HG03066 (cell line): Measurements from ENCODE around the gene ABCD1.
"Not testable (repeated sequence)": the region's sequence is repeated elsewhere in the genome, so short reads cannot be mapped to it uniquely, and the experiment has no call there.

ENCODE experiments used
- ATAC-seq: cut with Tn5 transposase; IDR thresholded peaks from one replicate; pipeline ENCODE4 v1.9.1; 2021; ENCODE audit warnings: low read depth; ENCODE audit not compliant: unreplicated experiment

Gene ABCD1

DNA sequence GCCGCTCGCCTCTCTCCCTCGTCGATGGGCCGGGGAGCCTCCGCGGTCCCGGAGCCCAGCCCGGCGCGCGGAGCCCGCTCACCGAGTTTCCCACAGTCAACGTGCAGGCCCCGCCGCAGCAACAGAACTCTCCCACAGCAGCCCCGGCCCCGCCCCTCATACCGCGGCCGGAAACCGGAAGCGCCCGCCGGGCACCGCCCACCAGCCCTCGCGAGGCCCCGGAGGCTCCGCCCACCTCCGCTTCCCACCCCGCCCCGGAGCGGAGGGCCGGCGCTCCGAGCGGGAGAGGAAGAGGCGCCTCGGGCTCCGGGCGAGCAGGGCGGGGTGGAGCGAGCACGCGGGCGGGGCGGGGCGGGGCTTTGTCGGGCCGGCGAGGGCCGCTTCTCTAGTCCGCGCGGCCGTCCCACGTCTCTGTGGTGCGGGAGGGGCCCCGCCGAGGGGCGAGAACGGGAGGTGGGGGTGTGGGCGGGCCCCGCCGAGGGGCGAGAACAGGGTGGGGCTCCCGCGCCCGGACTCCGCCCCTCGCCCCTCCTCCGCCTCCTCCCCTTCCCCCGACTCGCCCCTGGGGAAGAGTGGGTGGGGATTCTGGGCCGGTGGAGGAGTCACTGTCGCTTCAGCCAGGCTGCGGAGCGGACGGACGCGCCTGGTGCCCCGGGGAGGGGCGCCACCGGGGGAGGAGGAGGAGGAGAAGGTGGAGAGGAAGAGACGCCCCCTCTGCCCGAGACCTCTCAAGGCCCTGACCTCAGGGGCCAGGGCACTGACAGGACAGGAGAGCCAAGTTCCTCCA, at the start of gene ABCD1, which contains the start of gene BCAP31:
ABCD1 (plus strand) TSS at position 605 of the 787 bp plus-strand sequence. CDS start 411 bp downstream, outside the sequence.
BCAP31 (minus strand) TSS at position 136 of the 787 bp plus-strand sequence. CDS start 1,143 bp downstream, outside the sequence.
- peak; percentile 57 for ATAC-seq

DNA sequence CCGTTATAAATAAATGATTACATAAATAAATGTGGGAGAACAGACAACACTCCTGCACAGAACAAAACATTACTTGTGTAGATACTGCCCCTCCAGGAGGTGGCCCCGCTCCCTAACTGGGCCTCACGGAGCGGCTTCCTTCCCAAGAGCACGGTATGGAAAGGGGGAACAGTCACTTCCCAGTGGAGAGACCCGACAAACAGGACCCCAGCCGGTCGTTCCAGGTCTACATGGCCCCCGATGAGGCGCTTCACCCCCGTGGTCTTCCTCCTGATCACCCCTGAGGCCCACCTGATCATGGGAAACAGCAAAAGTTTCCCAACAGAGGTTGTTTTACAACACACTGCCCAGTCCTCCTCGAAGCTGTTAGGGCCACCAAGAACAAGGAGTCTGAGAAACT, 43.5 kb upstream of the ABCD1 start:
- ATAC-seq = no peak

DNA sequence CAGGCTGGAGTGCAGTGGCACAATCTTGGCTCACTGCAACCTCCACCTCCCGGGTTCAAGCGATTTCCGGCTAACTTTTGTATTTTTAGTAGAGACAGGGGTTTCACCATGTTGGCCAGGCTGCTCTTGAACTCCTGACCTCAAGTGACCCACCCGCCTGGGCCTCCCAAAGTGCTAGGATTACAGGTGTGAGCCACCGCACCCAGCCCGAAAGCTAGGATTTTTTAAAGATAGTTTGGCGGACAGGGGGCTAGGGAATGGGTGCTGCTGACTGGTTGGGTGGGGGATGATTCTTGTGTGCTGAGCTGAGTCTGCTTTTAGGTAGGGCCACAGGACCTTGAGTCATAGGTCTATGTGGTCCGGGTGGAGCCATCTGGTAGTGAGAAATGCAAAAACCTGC, 41.2 kb upstream of the ABCD1 start:
- ATAC-seq = not testable (repeated sequence)

DNA sequence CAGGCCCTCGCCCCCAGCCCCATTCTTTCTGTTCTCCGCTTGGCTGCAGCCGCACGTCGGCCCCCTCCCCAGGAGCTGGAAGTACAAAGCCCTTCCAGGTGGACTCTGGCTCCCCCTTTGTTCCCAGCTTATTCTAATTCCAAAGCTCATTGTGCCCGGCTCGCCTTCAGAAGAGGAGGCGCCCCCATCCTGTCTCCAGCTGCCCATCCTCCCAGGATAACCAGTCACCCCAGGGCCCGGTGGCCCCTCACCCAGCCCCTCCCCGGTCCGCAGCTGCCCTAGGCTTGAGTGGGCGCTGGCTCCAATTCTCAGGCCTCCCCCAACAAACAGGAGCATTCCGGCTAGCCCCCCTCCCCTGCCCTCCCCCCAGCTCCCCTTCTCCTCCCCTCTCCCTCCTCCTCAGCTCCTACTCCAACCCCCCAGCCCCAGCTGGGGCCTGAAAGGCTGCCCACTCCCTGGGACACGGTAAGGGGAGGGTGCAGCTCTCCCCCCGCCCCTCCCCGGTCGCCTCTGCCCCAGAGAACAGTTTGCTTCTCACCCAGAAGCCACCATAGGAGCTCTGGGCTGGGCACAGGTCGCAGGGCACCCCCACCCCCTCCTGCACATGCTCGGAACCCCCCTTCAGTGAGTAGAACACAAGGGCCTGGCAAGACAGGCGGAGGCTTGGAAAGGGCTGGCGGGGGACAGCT, 40.0 kb upstream of the ABCD1 start:
- ATAC-seq = no peak

DNA sequence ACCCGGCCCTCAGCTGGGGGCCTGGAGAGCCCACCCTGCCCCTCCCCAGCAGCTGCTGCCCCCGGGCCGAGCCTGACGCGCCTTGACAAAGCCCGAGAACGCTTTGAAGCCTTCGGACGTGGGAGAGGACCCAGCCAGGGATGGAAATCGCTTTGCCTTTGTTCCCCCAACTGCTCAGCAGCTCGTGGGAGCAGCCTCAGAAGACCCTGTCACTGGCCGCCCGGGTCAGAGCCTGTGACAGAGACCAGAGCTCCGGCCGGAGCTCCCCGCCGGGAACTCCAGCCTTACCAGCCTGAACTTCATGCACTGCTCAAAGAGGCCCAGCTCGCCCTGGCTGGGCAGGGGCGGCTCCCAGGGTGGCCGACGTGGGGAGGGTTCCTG, 39.5 kb upstream of the ABCD1 start:
- no peak for ATAC-seq

DNA sequence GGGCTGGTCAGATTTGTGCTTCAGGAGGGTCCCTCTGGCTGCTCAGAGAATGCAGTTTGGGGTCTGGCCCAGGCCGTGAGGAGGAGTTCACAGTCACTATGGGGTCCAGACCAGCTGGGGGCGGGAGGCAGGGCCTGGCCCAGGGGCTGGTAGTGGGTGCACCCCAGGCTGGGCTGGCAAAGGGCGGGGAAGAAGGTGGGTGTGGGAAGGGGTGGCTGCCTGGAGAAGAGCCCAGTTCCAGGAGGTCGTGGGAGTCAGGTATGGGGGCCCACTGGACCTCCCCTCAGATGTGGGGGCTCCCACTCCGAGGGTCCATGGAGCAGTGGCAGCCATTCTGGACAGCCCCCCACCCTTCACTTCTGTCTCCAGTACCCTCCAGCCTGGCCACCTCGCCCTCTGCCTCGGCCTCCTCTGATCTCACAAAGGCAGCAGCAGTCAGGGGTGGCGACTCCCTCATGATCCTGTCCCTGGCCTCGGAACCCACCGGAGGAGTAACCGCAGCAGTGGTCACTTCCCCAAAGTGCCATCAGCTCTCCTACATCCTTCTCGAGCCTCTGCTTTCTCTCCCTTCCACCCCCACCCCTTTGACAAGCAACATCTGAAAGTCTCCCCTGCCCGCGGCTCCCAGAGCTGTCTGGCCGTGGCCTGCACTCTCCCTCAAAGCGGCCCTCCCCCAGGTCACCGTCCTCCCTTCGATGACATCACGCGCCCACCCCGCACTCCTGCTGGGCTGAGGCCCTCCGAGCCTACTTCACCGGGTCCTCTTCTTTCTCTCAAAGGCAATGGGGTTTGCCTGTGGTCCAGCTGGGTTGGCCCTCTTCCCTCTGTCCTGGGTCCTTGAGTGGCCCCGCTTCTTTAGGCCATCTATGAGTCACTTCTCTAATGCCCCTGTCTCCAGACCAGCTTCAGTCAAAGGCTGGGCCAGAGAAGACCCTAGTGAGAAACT, 38.6 kb upstream of the ABCD1 start:
- no peak for ATAC-seq

DNA sequence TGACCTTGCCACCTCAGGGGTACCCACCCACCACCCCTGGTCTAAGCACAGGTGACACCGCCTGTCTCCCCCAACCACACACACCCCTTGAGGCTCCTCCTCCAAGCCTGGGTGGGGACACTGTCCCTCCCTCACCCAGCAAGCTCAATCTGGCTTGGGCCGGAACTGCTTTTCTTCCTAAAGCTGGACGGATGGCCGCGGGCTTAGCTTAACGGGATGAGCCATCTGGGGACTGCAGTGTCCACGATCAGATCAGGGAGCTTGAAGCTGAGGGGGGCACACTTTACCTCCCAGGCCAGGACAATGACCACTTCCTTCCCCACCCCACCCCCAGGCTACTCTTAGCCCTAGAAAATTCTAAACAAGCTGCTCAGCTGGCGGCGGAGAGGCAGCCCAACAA, 37.9 kb upstream of the ABCD1 start:
- ATAC-seq = no peak

DNA sequence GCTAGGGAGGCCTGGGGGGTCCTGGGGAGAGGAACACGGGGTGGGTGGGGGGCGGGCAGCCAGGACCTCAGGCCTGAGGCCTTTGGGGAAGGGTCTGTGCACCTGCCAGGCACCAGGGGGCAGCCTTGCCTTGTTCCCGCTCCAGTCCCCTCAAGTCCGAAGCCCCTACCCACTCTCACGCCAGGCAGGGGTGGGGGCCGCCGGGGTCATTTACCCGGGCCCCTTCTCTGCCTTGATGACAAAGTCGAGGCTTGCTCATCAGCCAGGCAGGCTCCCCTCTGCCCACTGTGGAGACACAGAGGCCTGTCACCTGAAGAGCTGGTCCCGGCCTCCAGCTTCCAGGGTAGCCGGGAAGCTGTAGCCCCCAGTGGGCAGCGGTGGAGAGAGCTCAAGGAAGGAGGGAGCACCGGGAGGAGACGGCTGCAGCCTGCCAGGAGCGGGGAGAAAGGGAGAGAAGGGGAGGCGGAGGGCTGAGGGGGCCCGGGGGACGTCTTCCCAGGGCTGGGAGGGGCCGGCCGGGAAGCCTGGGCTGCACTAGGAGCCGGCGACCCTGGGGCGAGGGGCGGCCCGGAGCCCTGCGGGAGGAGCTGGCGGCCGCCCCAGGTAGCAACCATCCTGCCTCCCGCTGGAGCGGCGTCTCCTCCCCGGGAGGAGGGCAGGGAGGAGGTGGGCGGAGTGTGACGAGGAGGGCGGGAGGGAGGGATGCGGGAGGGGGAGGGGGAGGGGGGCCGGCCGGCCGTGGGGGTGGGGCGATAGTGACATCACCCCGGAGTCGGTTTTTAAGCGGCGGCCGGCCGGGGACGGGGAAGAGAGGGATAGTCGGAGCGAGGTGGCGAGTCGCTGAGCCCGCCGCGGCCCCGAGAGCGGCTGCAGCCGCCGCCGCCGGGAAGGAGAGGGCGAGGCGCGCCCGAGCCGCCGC, 37.3 kb upstream of the ABCD1 start, which contains the start of gene SLC6A8:
SLC6A8 (plus strand) TSS at position 806 of the 919 bp plus-strand sequence. CDS start 649 bp downstream, outside the sequence.
- no peak for ATAC-seq

DNA sequence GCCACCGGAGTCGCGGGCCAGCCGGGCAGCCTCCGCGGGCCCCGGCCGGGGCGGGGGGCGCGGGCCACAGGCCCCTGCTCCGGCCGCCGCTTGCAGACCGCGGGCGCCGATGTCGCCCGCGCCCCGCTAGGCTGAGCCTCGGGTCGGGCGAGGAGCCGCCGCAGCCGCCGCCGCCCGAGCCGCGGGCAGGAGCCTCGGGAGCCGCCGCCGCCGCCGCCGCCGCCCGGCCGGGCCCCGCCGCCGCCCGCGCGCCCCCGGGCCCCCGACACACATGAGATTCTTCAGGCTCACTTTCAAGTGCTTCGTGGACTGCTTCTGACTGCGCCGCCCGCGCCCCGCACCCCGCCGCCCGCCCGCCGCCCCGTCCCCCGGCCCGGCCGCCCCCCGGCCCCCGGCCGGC, 36.6 kb upstream of the ABCD1 start:
- ATAC-seq = no peak

DNA sequence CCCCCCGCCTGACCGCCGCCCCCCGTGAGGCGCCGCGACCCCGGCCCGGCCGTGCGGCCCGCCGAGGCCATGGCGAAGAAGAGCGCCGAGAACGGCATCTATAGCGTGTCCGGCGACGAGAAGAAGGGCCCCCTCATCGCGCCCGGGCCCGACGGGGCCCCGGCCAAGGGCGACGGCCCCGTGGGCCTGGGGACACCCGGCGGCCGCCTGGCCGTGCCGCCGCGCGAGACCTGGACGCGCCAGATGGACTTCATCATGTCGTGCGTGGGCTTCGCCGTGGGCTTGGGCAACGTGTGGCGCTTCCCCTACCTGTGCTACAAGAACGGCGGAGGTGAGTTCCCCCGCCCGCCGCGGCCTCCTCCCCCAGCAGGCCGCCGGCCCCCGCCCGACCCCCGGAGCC, 36.1 kb upstream of the ABCD1 start:
- ATAC-seq = no peak

DNA sequence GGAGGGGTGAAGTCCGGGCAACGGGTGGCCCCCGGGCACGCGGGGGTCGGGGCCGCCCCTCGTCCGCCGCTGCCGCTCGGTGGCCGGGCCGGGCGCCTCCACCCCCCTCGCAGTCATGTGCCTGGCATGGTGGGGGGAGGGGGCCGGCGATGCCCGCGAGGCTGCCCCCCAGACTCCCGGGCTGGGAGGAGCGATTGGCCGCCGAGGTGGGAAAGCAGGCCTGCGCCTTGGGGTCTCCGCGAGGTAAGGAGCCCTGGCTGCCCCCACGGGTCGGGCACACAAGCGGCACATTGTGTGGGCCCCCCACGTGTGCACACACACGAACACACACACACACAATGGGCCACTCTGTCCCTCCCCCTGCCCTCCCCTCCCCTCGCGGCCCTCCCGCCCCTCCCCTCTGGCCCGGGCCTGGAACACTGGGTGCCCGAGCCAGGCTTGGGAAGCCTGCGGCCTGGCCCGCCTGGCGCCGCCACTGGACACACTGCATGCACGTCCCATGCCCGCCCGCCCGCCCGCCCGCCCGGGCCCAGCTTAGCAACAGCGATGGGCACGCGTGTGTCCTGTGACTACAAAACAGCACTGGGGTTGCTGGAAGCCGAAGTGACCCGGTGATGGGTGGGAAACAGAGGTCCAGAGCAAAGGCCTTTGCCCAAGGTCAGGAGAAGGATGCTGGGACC, 35.6 kb upstream of the ABCD1 start:
- no peak for ATAC-seq

DNA sequence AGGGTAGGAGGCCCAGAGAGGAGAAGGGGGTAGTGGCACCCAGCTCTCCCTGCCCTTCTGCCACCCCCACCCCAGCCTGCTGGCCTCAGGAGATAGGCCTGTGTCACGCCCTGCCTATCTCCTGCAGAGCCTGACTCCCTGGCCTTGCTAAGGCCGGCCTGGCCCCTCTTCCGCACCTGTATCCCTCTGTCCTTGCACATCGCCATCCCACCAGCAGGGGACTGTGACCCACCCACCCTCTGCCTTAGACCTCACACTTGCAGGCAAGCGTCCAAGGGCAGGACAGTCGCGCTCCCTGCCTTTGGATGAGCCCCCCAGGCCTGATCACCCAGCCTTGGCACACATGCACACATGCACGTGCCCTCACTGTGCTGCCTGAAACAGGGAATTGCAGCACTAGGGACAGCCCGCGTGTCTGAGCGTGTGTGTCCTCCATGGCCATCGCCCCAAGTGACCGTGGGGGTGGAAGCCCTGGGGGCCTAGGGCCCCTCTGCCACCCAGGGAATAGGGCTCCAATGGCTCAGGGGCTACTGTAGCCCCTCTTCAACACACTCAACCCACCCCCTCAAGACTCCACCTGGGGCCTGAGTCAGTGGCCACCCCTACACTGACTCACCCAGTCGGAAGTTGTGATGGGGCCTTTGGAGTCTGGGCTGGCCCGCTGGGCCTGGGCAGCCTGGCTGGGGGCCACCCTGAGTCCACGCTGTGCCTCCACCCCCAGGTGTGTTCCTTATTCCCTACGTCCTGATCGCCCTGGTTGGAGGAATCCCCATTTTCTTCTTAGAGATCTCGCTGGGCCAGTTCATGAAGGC, 34.8 kb upstream of the ABCD1 start:
- no peak for ATAC-seq

DNA sequence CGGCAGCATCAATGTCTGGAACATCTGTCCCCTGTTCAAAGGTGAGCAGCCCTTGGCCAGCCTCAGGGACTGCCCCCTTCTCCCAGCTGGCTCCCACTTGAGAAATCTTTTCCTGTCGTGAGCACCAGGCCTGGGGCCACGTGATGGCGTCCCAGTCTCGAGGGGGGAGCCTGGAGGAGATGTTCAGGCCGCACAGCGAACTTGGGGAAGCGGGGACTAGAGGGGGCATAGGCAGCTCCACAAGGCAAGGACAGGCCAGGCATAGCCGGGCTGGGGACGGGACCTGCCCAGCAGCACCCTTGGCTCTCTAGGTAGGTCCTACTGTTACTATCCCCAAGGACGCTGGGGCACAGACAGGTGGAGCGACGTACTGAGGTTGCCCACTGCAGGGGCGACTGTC, 34.2 kb upstream of the ABCD1 start:
- ATAC-seq = no peak

DNA sequence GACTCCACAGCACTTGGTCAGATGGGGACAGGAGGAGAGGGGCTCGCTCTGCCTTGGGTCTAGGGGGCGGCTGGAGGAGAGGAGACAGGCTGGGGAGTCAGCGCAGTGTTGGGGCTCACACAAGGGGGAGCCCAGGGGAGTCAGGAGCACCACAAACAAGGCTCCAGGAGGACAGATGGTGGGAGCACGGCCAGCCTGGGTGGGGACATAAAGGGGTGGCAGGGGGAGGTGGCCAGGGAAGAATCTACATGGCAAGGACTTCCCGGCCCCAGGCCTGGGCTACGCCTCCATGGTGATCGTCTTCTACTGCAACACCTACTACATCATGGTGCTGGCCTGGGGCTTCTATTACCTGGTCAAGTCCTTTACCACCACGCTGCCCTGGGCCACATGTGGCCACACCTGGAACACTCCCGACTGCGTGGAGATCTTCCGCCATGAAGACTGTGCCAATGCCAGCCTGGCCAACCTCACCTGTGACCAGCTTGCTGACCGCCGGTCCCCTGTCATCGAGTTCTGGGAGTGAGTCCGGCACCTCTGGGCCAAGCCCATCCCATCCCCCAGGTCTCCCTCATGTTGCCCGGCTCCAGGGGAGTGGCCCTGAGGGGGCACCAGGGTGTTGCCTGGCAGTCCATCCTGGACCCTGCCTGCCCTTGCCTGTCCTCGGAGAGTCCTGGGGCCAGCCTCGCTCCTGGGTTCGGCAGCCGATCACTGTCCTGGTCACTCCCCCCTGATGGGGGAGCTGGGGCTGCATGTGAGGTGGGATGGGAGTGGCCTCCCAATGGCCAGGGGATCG, 33.4 kb upstream of the ABCD1 start:
- ATAC-seq = not testable (repeated sequence)

DNA sequence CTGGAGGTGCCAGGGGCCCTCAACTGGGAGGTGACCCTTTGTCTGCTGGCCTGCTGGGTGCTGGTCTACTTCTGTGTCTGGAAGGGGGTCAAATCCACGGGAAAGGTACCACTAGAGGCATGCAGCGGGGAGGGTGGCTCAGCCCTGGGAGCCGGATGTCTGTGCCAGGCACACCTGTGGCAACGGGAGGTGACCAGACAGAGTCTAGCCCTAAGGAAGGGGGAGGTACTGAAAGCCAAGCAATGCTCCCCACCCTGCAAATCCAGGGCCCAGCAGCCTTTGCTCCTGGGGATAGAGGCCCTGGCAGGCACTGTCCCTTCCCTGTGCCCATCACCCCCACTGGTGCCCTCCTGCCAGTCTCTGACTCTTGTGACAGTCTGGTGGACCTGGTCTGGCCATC, 32.7 kb upstream of the ABCD1 start:
- ATAC-seq = no peak

DNA sequence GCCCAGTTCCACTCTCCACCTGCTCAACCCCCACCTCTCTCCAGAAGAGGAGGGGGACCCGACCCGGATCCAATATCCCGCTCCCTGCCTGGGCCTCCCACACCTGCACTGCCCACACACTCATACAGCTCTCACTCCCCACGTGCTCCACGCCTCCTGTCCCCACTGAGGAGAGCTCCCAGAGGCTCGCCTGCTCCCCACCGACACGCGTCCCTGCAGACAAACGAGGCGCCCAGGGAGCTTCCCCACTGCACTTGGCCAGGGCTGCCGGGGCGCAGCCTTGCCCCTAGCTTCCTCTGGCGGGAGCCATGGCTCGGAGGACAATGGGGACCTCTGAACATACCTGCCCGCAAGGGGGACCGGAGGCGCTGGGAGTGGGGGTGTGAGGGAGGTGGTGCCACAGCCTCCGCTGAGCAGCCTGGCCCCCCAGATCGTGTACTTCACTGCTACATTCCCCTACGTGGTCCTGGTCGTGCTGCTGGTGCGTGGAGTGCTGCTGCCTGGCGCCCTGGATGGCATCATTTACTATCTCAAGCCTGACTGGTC, 32.0 kb upstream of the ABCD1 start:
- no peak for ATAC-seq
